A549 treated with DMSO at 1 μM for 4 hours (cell line): ENCODE data around the gene SUGP2. TPM values are rescaled to one million over a fixed set of nuclear protein-coding genes. Genes with fewer than 3 reads are reported as not detected.

Experiments used
- total RNA-seq: library from RNA; stranded (reverse); fragments of 200-300 nt; extraction: Qiagen RNA extraction; gene quantifications from 5 replicates; pipeline ENCODE4 v1.2.3, GENCODE V29; 2022; ENCODE audit warnings: low read depth

SUGP2 gene
- total RNA-seq: 22.0 to 36.1 TPM (median 33.5 TPM) in 5 replicates

DNA sequence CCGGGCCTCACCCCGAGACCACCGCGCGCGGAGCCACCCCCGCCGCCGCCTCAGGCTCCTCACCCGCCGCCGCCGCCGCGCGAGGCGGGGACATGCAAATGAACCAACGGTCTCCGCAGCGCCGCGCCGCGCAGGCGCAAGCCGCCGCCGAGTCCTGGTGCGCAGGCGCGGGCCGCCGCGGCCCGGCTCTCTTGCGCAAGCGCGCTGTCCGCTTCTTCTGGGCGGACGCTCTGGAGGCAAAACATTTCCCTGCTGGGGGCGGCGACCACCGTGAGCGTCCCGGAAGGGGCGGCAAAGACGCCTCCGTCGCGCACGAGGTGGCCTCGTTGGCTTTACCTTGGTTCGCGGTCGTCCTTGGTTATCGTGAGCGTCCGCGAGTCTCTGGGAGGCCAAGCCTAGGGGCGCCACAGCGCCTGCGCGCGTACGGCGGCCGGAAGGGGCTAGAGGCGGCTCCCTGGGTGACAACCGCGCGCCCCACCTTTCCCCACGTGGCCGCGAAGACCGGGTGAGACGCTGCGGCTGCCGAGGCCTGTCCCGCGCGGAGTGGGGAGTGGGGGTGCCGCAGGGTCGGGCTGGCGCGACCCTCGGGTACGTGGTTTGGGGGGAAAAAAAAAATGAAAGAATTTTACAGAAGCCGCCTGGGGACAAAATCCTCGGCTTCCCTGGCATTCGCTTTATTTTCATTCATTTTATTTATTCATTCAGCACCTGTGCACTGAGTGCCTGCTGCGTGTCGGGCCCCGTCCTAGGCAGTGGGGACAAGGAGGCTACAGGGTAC is at the start of gene SUGP2, which contains the start of gene ARMC6:
SUGP2 (minus strand) TSS at position 92 of the 778 bp plus-strand sequence. CDS start 2,446 bp downstream, outside the sequence.
ARMC6 (plus strand) TSS at position 178 of the 778 bp plus-strand sequence. CDS start 607 bp downstream, outside the sequence.

DNA sequence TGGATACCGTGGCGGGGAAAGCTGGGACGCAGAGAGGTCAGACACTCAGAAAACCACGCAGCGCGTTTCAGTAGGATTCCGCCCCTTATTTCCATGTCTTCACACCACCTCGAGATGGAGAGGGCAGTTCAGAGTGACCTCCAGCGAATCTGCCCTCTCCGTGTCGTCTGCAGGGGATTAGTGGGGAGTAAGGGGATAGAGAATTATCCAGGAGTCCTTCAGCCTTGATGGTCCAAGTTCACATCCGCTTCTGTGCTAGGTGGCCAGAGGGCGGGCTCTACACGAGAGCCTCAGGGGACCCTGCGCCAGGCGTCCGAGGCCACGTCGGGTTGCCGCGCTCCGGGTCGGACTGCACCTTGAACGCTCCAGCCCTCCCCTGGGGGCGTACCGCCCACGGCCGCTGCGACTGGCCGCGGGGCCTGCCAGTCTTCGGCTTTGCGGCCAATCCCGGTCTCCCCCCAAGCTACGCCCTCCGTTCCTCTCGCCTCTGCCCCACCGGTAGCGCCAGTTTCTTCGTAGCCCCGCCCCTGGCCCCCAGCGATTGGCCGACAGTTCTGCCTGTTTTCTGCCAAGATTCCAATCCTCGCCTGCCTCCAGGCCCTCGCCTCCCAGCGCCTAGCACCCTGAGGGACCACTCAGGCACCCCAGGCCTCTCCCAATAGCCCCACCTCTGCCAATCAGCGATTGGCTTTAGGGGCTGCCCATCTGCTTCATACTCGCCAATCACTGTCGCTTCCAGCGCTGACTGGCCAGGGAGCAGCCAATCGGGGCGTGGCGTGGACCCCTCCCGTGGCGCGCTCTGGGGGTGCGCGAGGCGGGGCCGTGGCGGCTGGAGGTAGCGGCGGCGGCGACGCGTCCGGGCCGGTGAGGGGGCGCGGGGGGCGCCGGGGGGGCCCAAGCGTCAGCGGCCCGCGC is 30.1 kb upstream of the SUGP2 start, which contains the start of gene SLC25A42:
SLC25A42 (plus strand) TSS at position 812 of the 915 bp plus-strand sequence. CDS start 32,131 bp downstream, outside the sequence.

Other genes with a start within 250 kb of the SUGP2 start
- gene COMP, start 242.2 kb downstream of the SUGP2 start, total RNA-seq: 0.03 to 0.06 TPM (median 0.06 TPM) in 3 of 5 replicates, not detected in the others
- gene UPF1, start 201.6 kb downstream of the SUGP2 start, total RNA-seq: 33.4 to 45.5 TPM (median 44.3 TPM) in 5 replicates
- 3.9 to 6.3 TPM (median 5.1 TPM) in 5 replicates for gene CERS1, start 137.4 kb downstream of the SUGP2 start, total RNA-seq
- gene COPE, start 114.1 kb downstream of the SUGP2 start, total RNA-seq: 143 to 160 TPM (median 150 TPM) in 5 replicates
- 34.8 to 48.5 TPM (median 42.8 TPM) in 5 replicates for gene DDX49, start 113.8 kb downstream of the SUGP2 start, total RNA-seq
- gene HOMER3, start 92.3 kb downstream of the SUGP2 start, total RNA-seq: 24.2 to 33.9 TPM (median 30.5 TPM) in 5 replicates
- gene ARMC6, start 86 bp upstream of the SUGP2 start, total RNA-seq: 22.6 to 31.4 TPM (median 28.3 TPM) in 5 replicates
- 0.43 to 1.1 TPM (median 0.89 TPM) in 5 replicates for gene SLC25A42, start 30.5 kb upstream of the SUGP2 start, total RNA-seq
- gene TMEM161A, start 105.0 kb upstream of the SUGP2 start, total RNA-seq: 20.8 to 29.2 TPM (median 24.8 TPM) in 5 replicates
- 0.35 to 0.74 TPM (median 0.69 TPM) in 5 replicates for gene MEF2B, start 136.7 kb upstream of the SUGP2 start, total RNA-seq
- gene BORCS8, start 158.6 kb upstream of the SUGP2 start, total RNA-seq: 10.1 to 12.1 TPM (median 11.4 TPM) in 5 replicates
- gene RFXANK, start 158.7 kb upstream of the SUGP2 start, total RNA-seq: 35.9 to 46.1 TPM (median 44.8 TPM) in 5 replicates
- gene NR2C2AP, start 169.9 kb upstream of the SUGP2 start, total RNA-seq: 26.9 to 34.5 TPM (median 33.5 TPM) in 5 replicates
- 0.03 to 0.20 TPM (median 0.09 TPM) in 4 of 5 replicates, not detected in the other for gene NCAN, start 178.4 kb upstream of the SUGP2 start, total RNA-seq
- 0.38 to 1.1 TPM (median 0.84 TPM) in 5 replicates for gene TM6SF2, start 239.8 kb upstream of the SUGP2 start, total RNA-seq